Left cardiac atrium (tissue), 2 donors: ENCODE measurements around the gene AKR1C1. TPM values are rescaled to one million over a fixed set of nuclear protein-coding genes. Genes with fewer than 3 reads are reported as not detected.

Source experiments
- total RNA-seq, 2 donors: library from RNA; stranded (reverse); fragmentation: NEBNext Ultra II Directional; extraction: Animal tissue kit (Norgen Biotek cat#: 25700); gene quantifications; one replicate each; pipeline ENCODE4 v1.2.1, GENCODE V29; 2021
- donor health status: DM: no; HTN: yes; CAD: no; lungs with severe emphysema.
- donor health status: DM: yes; HTN: yes; CAD: no.

Gene AKR1C1
- total RNA-seq, 2 donors from 2014 or later, result 119 to 147 TPM

Other genes with a start within 250 kb of the AKR1C1 start
- 1 to 10 TPM; 7.5 to 8.4 TPM for gene AKR1E2, start 137.2 kb upstream of the AKR1C1 start, total RNA-seq
- gene AKR1C2, start 40.4 kb downstream of the AKR1C1 start, total RNA-seq, result 100 to 1,000 TPM; 138 to 170 TPM
- gene AKR1C3, start 131.0 kb downstream of the AKR1C1 start, total RNA-seq, result 10 to 100 TPM; 60.2 to 91.3 TPM
- under 1 TPM in 1 of 2 donors, not detected in 1; 0.68 TPM for gene AKR1C8, start 221.7 kb downstream of the AKR1C1 start, total RNA-seq
- gene AKR1C4, start 233.4 kb downstream of the AKR1C1 start, total RNA-seq, result not detected